Effector memory CD8-positive, alpha-beta T cell (primary cell): ENCODE data around the gene FOXK1.
A peak's percentile ranks its signal among the peaks of the same experiment; 100 is the strongest.

ENCODE experiments used
- ATAC-seq: fragments of 150-1000 bp; cut with Tn5 transposase; replicated peaks from 2 replicates; pipeline ENCODE4 v1.10.0; 2021; ENCODE audit warnings: mild to moderate bottlenecking, moderate library complexity
- DNase-seq, 3 experiments: peaks; one replicate each; pipeline ENCODE4 v3.0.0; 2021
- H3K27ac Mint-ChIP-seq, 2 donors: one replicate each; pipeline ENCODE4 v1.8.0; 2022; ENCODE audit warnings: mild to moderate bottlenecking in 2 of 2, mixed read lengths in 2 of 2, moderate library complexity in 2 of 2
- H3K27me3 Mint-ChIP-seq, 2 donors: one replicate each; pipeline ENCODE4 v1.8.0; 2022; ENCODE audit warnings: mixed read lengths in 2 of 2
- H3K36me3 Mint-ChIP-seq: one replicate; pipeline ENCODE4 v1.8.0; 2022; ENCODE audit warnings: mild to moderate bottlenecking, moderate library complexity, mixed read lengths; ENCODE audit not compliant: insufficient read depth
- H3K4me1 Mint-ChIP-seq, 2 donors: one replicate each; pipeline ENCODE4 v1.8.0; 2022; ENCODE audit warnings: low read depth in 2 of 2, mixed read lengths in 2 of 2
- H3K4me3 Mint-ChIP-seq, 2 donors: one replicate each; pipeline ENCODE4 v1.8.0; 2022; ENCODE audit warnings: mild to moderate bottlenecking in 2 of 2, mixed read lengths in 2 of 2, moderate library complexity in 2 of 2
- H3K9me3 Mint-ChIP-seq, 2 donors: one replicate each; pipeline ENCODE4 v1.8.0; 2022; ENCODE audit warnings: mixed read lengths in 2 of 2

Gene FOXK1

GRCh38 chr7:4693152-4693551, 11.1 kb downstream of the FOXK1 start:
- no peaks in the 10 kb centered on the region for H3K9me3 Mint-ChIP-seq
- no peaks in the 10 kb centered on the region for H3K27me3 Mint-ChIP-seq
- ATAC-seq (no peak), DNase-seq (no peak)
- H3K4me1 Mint-ChIP-seq: peaks cover 50 to 55% of the 10 kb centered on the region in 2 donors
- H3K4me3 Mint-ChIP-seq: no peak overlapping the region
- no peak overlapping the region for H3K27ac Mint-ChIP-seq
- peaks cover 15% of the 10 kb centered on the region for H3K36me3 Mint-ChIP-seq

- peaks cover 13% of the 10 kb centered on the region for H3K36me3 Mint-ChIP-seq
- no peak overlapping the region for H3K27ac Mint-ChIP-seq
- H3K4me1 Mint-ChIP-seq: peaks cover 47 to 56% of the 10 kb centered on the region in 2 donors
- H3K4me3 Mint-ChIP-seq: no peak overlapping the region
- H3K27me3 Mint-ChIP-seq: no peaks in the 10 kb centered on the region
- DNase-seq (no peak), ATAC-seq (no peak)
- no peaks in the 10 kb centered on the region for H3K9me3 Mint-ChIP-seq
These were observed 11.7 kb downstream of the FOXK1 start for GRCh38 chr7:4693749-4694148.

GRCh38 chr7:4694305-4694704, 12.2 kb downstream of the FOXK1 start:
- peaks cover 42 to 55% of the 10 kb centered on the region in 2 donors for H3K4me1 Mint-ChIP-seq
- ATAC-seq: no peak

GRCh38 chr7:4698707-4699275, 16.7 kb downstream of the FOXK1 start:
- Mint-ChIP-seq H3K27ac (no peak overlapping the region), H3K9me3 (no peaks in the 10 kb centered on the region), H3K27me3 (no peaks in the 10 kb centered on the region), H3K4me1 (peaks cover 30 to 49% of the 10 kb centered on the region in 2 donors), H3K36me3 (peaks cover 11% of the 10 kb centered on the region), H3K4me3 (no peak overlapping the region)
- DNase-seq (no peak), ATAC-seq (no peak)

More at GRCh38 chr7:4694305-4694704, 12.2 kb downstream of the FOXK1 start:
- Mint-ChIP-seq H3K27me3 (no peaks in the 10 kb centered on the region), H3K9me3 (no peaks in the 10 kb centered on the region), H3K27ac (no peak overlapping the region), H3K4me3 (no peak overlapping the region), H3K36me3 (peaks cover 11% of the 10 kb centered on the region)
- DNase-seq: no peak

GRCh38 chr7:4699841-4700240, 17.7 kb downstream of the FOXK1 start:
- ATAC-seq: no peak
- peaks cover 27 to 48% of the 10 kb centered on the region in 2 donors for H3K4me1 Mint-ChIP-seq
- no peak for DNase-seq
- no peak overlapping the region for H3K27ac Mint-ChIP-seq
- peaks cover 11% of the 10 kb centered on the region for H3K36me3 Mint-ChIP-seq
- H3K27me3 Mint-ChIP-seq: no peaks in the 10 kb centered on the region
- no peaks in the 10 kb centered on the region for H3K9me3 Mint-ChIP-seq
- no peak overlapping the region for H3K4me3 Mint-ChIP-seq

GRCh38 chr7:4700577-4701235, 18.6 kb downstream of the FOXK1 start:
- no peak for ATAC-seq
- no peaks in the 10 kb centered on the region for H3K9me3 Mint-ChIP-seq
- H3K36me3 Mint-ChIP-seq: peaks cover 9% of the 10 kb centered on the region
- no peak overlapping the region for H3K4me3 Mint-ChIP-seq
- peaks cover 22 to 50% of the 10 kb centered on the region in 2 donors for H3K4me1 Mint-ChIP-seq
- DNase-seq: no peak
- no peaks in the 10 kb centered on the region for H3K27me3 Mint-ChIP-seq
- H3K27ac Mint-ChIP-seq: no peak overlapping the region

- Mint-ChIP-seq H3K27me3 (no peaks in the 10 kb centered on the region), H3K4me3 (peak overlapping the region in 1 of 2 donors; percentile 15), H3K27ac (peak overlapping the region in 1 of 2 donors; percentile 73), H3K9me3 (no peaks in the 10 kb centered on the region), H3K4me1 (peaks cover 22 to 43% of the 10 kb centered on the region in 2 donors), H3K36me3 (peaks cover 5% of the 10 kb centered on the region)
- no peak for DNase-seq
- ATAC-seq: no peak
These were observed 20.9 kb downstream of the FOXK1 start for GRCh38 chr7:4702961-4703512.

GRCh38 chr7:4703532-4703931, 21.4 kb downstream of the FOXK1 start:
- H3K27me3 Mint-ChIP-seq: no peaks in the 10 kb centered on the region
- DNase-seq: no peak
- H3K27ac Mint-ChIP-seq: no peak overlapping the region
- no peak overlapping the region for H3K4me3 Mint-ChIP-seq
- no peaks in the 10 kb centered on the region for H3K9me3 Mint-ChIP-seq
- ATAC-seq: no peak
- H3K36me3 Mint-ChIP-seq: peaks cover 7% of the 10 kb centered on the region
- peaks cover 26 to 42% of the 10 kb centered on the region in 2 donors for H3K4me1 Mint-ChIP-seq

- Mint-ChIP-seq H3K4me3 (no peak overlapping the region), H3K27me3 (no peaks in the 10 kb centered on the region), H3K4me1 (peaks cover 31 to 38% of the 10 kb centered on the region in 2 donors), H3K27ac (peak overlapping the region in 1 of 2 donors; percentile 4), H3K9me3 (no peaks in the 10 kb centered on the region), H3K36me3 (peaks cover 12% of the 10 kb centered on the region)
- DNase-seq (no peak), ATAC-seq (no peak)
These were observed 24.5 kb downstream of the FOXK1 start for GRCh38 chr7:4706384-4707216.

- no peaks in the 10 kb centered on the region for H3K9me3 Mint-ChIP-seq
- peaks cover 38 to 45% of the 10 kb centered on the region in 2 donors for H3K4me1 Mint-ChIP-seq
These were observed 25.2 kb downstream of the FOXK1 start for GRCh38 chr7:4707217-4707741.

GRCh38 chr7:4707980-4708411, 25.9 kb downstream of the FOXK1 start:
- H3K9me3 Mint-ChIP-seq: no peaks in the 10 kb centered on the region
- H3K4me3 Mint-ChIP-seq: no peak overlapping the region
- H3K36me3 Mint-ChIP-seq: peaks cover 12% of the 10 kb centered on the region
- peaks cover 39 to 45% of the 10 kb centered on the region in 2 donors for H3K4me1 Mint-ChIP-seq
- ATAC-seq: no peak
- H3K27ac Mint-ChIP-seq: peak overlapping the region in 1 of 2 donors; percentile 64
- no peak for DNase-seq
- H3K27me3 Mint-ChIP-seq: no peaks in the 10 kb centered on the region

More at GRCh38 chr7:4707217-4707741, 25.2 kb downstream of the FOXK1 start:
- peaks cover 12% of the 10 kb centered on the region for H3K36me3 Mint-ChIP-seq
- DNase-seq (no peak), ATAC-seq (no peak)
- H3K27me3 Mint-ChIP-seq: no peaks in the 10 kb centered on the region
- no peak overlapping the region for H3K4me3 Mint-ChIP-seq
- H3K27ac Mint-ChIP-seq: peak overlapping the region in 1 of 2 donors; percentile 4

GRCh38 chr7:4709187-4709586, 27.1 kb downstream of the FOXK1 start:
- Mint-ChIP-seq H3K9me3 (no peaks in the 10 kb centered on the region), H3K27me3 (no peaks in the 10 kb centered on the region), H3K27ac (peak overlapping the region; percentile 64 to 81), H3K36me3 (peaks cover 12% of the 10 kb centered on the region), H3K4me3 (no peak overlapping the region), H3K4me1 (peaks cover 35 to 53% of the 10 kb centered on the region in 2 donors)
- ATAC-seq (no peak), DNase-seq (no peak)

GRCh38 chr7:4711093-4711492, 29.0 kb downstream of the FOXK1 start:
- Mint-ChIP-seq H3K4me3 (peak overlapping the region; percentile 49 to 56), H3K36me3 (peaks cover 15% of the 10 kb centered on the region), H3K9me3 (no peaks in the 10 kb centered on the region), H3K27ac (peak overlapping the region; percentile 73 to 85), H3K27me3 (no peaks in the 10 kb centered on the region), H3K4me1 (peaks cover 47 to 51% of the 10 kb centered on the region in 2 donors)
- no peak for DNase-seq
- no peak for ATAC-seq
